MM.1S (cell line): ENCODE data around the gene CACNA1C.

Source experiments
- CTCF ChIP-seq: fragments of 300-600 bp; sonication (generic); IDR thresholded peaks from 2 replicates; pipeline ENCODE4 v1.5.1; 2016; ENCODE audit warnings: antibody characterized with exemption, low read length, mixed read lengths
- EZH2phosphoT487 ChIP-seq: fragments of 300-600 bp; sonication (generic); IDR thresholded peaks from 2 replicates; pipeline ENCODE4 v1.6.1; 2018; ENCODE audit warnings: antibody characterized with exemption, low read length

- TF ChIP-seq CTCF: no peak
- no peak for TF ChIP-seq EZH2phosphoT487
Observed at GRCh38 chr12:2389079-2389790, 336.4 kb downstream of the CACNA1C start.
